GM06990 (cell line): ENCODE results near the gene OR6K6.

Experiments used
- DNase-seq: peaks from one replicate; pipeline ENCODE4 v3.0.0-alpha.2; 2011; ENCODE audit not compliant: insufficient read length; ENCODE audit errors: extremely low read depth
- H3K27me3 ChIP-seq: replicated peaks from 2 replicates; pipeline ENCODE4 v1.6.0; 2011; ENCODE audit warnings: low read length; ENCODE audit not compliant: control insufficient read depth, insufficient read depth
- H3K36me3 ChIP-seq: 2 replicates; pipeline ENCODE4 v1.5.1; 2011; ENCODE audit warnings: low read length; ENCODE audit not compliant: control insufficient read depth, insufficient read depth
- H3K4me3 ChIP-seq: replicated peaks from 2 replicates; pipeline ENCODE4 v1.5.1; 2011; ENCODE audit warnings: low read depth, mild to moderate bottlenecking, control low read depth, low read length
- TF ChIP-seq, protein P1 (sequence below): IDR thresholded peaks from 2 replicates; pipeline ENCODE4 v1.5.1; 2011; ENCODE audit warnings: low read length, control low read depth, mild to moderate bottlenecking, inconsistent platforms; ENCODE audit not compliant: insufficient read depth, poor library complexity, severe bottlenecking

OR6K6 gene, protein sequence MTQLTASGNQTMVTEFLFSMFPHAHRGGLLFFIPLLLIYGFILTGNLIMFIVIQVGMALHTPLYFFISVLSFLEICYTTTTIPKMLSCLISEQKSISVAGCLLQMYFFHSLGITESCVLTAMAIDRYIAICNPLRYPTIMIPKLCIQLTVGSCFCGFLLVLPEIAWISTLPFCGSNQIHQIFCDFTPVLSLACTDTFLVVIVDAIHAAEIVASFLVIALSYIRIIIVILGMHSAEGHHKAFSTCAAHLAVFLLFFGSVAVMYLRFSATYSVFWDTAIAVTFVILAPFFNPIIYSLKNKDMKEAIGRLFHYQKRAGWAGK

DNA sequence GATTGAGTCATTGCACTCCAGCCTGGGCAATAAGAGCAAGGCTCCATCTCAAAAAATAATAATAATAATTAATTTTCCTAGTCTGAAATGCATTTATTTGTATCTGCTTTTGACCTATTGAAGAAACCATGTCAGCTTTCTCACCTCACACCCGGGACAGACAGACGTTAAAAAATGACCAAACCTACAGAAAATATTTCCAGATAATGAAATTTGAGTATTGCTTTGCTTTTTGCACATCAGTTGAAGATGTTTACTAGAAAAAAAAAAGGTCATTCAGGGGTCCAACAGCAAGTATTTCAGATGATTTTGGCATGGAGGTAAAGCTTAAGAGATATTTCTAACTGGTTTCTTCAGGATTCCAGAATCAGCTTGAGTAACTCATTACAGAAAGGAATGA, at the start of gene OR6K6:
Gene OR6K6 (plus strand): TSS at position 301 of the 400 bp plus-strand sequence. CDS start 168 bp downstream, outside the sequence.
- TF ChIP-seq, protein P1, sequence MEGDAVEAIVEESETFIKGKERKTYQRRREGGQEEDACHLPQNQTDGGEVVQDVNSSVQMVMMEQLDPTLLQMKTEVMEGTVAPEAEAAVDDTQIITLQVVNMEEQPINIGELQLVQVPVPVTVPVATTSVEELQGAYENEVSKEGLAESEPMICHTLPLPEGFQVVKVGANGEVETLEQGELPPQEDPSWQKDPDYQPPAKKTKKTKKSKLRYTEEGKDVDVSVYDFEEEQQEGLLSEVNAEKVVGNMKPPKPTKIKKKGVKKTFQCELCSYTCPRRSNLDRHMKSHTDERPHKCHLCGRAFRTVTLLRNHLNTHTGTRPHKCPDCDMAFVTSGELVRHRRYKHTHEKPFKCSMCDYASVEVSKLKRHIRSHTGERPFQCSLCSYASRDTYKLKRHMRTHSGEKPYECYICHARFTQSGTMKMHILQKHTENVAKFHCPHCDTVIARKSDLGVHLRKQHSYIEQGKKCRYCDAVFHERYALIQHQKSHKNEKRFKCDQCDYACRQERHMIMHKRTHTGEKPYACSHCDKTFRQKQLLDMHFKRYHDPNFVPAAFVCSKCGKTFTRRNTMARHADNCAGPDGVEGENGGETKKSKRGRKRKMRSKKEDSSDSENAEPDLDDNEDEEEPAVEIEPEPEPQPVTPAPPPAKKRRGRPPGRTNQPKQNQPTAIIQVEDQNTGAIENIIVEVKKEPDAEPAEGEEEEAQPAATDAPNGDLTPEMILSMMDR, result no peak
- DNase-seq, result no peak
- Histone ChIP-seq H3K4me3 (no peak within 1 kb of the TSS), H3K27me3 (no peaks in the 10 kb centered on the region), H3K36me3 (no peaks in the 10 kb centered on the region)

DNA sequence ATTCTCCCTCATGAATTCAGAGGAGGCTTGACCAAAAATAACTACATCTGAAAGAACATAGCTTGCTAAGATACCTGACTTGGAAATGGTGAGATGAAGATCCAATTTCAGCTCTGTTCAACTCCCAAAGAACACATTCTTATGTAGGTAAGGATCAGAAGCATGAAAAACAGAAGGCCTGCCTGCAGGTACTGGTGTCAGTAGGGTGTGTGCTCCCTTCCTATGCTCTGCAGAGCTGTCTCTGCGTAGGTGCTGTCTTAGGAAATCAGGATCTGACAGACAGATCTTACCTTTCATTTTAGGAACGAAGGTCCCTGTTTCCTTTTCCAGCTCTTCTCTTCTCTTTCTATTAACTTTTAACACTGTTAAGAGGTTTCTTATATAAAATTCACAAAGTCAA, 48.4 kb upstream of the OR6K6 start:
- no peak for DNase-seq
- TF ChIP-seq, protein P1, result no peak
- Histone ChIP-seq H3K27me3 (no peaks in the 10 kb centered on the region), H3K36me3 (no peaks in the 10 kb centered on the region), H3K4me3 (no peak overlapping the region)

DNA sequence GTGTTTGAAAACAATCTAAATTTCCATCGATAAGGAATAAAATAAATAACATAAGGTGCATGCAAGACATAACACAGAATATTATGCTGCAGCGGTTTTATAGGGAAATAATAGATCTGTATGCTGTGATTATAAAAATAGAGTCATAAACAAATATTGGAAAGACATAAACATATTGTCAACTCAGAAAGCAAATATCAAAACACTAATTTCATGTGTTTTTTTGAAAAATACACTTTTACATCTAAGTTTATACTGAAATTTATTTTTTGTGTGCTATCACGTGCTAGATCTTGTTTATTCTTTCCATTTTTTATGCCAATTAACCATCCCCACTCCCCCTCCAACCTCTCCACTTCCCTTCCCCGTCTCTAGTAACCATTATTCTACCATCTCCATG, 43.4 kb upstream of the OR6K6 start:
- TF ChIP-seq, protein P1, result no peak
- no peaks in the 10 kb centered on the region for H3K36me3 ChIP-seq
- no peaks in the 10 kb centered on the region for H3K27me3 ChIP-seq
- no peak for DNase-seq
- H3K4me3 ChIP-seq, result no peak overlapping the region

DNA sequence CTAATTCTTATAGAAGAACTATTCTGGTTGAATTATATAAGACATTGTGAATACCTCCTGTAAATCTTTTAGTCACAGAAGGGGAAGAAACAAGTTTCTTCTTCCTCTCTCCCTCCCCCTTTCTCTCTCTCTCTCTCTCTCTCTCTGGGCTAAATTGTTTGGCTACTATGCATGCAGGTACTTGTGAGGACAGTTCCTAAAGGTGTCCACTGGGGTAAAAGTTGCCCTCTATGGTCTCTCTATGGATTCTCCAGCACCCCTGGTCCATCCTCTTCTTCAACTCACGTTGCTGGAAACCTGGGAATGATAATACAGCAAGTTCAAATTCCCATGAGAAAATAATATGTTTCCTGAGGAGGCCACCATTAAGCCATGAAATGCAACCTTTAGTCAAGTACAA, 39.8 kb upstream of the OR6K6 start:
- Histone ChIP-seq H3K27me3 (no peaks in the 10 kb centered on the region), H3K36me3 (no peaks in the 10 kb centered on the region), H3K4me3 (no peak overlapping the region)
- DNase-seq, result no peak
- TF ChIP-seq, protein P1, result no peak

DNA sequence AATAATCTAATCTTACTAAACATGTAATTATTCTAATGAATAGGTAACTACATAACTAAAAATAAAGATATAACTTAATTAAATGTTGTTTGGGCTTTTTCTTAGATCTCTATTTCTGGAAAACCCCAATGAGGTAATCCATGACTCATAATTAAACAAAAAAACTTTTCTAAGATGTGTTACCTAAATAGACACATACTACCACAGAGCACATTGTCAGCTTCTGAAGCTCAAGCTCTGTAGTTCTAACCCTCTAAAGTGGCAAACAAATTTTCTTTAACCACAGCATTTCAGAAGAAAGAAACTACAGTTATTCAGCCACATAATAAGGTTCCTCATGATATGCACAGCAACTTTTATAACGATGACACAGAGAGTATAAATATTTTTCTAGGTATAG, 38.2 kb upstream of the OR6K6 start:
- DNase-seq, result peak; percentile 13
- H3K27me3 ChIP-seq, result no peaks in the 10 kb centered on the region
- no peak overlapping the region for H3K4me3 ChIP-seq
- no peaks in the 10 kb centered on the region for H3K36me3 ChIP-seq
- TF ChIP-seq, protein P1, result no peak
